MM.1S (cell line): ENCODE measurements around the gene RAI1.

Experiments used
- DNase-seq: peaks from one replicate; pipeline ENCODE4 v3.0.0-alpha.2; 2015
- H2AFZ ChIP-seq: fragments of 300-600 bp; sonication (generic); 2 replicates; pipeline ENCODE4 v1.6.0; 2016; ENCODE audit warnings: antibody characterized with exemption, low read length
- H3F3A ChIP-seq: fragments of 300-600 bp; sonication (generic); 2 replicates; pipeline ENCODE4 v1.6.1; 2016; ENCODE audit warnings: mild to moderate bottlenecking, antibody characterized with exemption, low read length, moderate library complexity, mixed read lengths; ENCODE audit not compliant: insufficient read depth
- H3K27ac ChIP-seq: fragments of 300-600 bp; sonication (generic); 2 replicates; pipeline ENCODE4 v1.5.1; 2016; ENCODE audit warnings: mild to moderate bottlenecking, low read length
- H3K27me3 ChIP-seq: fragments of 300-600 bp; sonication (generic); replicated peaks from 2 replicates; pipeline ENCODE4 v1.6.0; 2016; ENCODE audit warnings: low read length; ENCODE audit not compliant: insufficient read depth
- H3K36me3 ChIP-seq: fragments of 300-600 bp; sonication (generic); replicated peaks from 2 replicates; pipeline ENCODE4 v1.6.1; 2016; ENCODE audit warnings: mild to moderate bottlenecking, low read length, mixed read lengths; ENCODE audit not compliant: insufficient read depth
- H3K4me1 ChIP-seq: fragments of 300-600 bp; sonication (generic); 2 replicates; pipeline ENCODE4 v1.6.1; 2016; ENCODE audit warnings: low read length, mixed read lengths
- H3K4me2 ChIP-seq: fragments of 300-600 bp; sonication (generic); 2 replicates; pipeline ENCODE4 v1.6.0; 2016; ENCODE audit warnings: low read depth, low read length
- H3K4me3 ChIP-seq: fragments of 300-600 bp; sonication (generic); 2 replicates; pipeline ENCODE4 v1.5.1; 2016; ENCODE audit warnings: low read length, mixed read lengths
- H3K79me2 ChIP-seq: fragments of 300-600 bp; sonication (generic); 2 replicates; pipeline ENCODE4 v1.6.1; 2016; ENCODE audit warnings: mixed run types, low read length, mixed read lengths
- H3K9ac ChIP-seq: fragments of 300-600 bp; sonication (generic); 2 replicates; pipeline ENCODE4 v1.6.1; 2016; ENCODE audit warnings: low read length, mixed read lengths
- H3K9me2 ChIP-seq: fragments of 300-600 bp; sonication (generic); replicated peaks from 2 replicates; pipeline ENCODE4 v1.6.1; 2016; ENCODE audit warnings: mild to moderate bottlenecking, low read length, mixed read lengths; ENCODE audit not compliant: insufficient read depth
- H3K9me3 ChIP-seq: fragments of 300-600 bp; sonication (generic); replicated peaks from 2 replicates; pipeline ENCODE4 v1.6.1; 2016; ENCODE audit warnings: mild to moderate bottlenecking, low read length, mixed read lengths; ENCODE audit not compliant: insufficient read depth
- H4K20me1 ChIP-seq: fragments of 300-600 bp; sonication (generic); 2 replicates; pipeline ENCODE4 v1.6.1; 2016; ENCODE audit warnings: mild to moderate bottlenecking, low read length, moderate library complexity, mixed read lengths; ENCODE audit not compliant: insufficient read depth
- CTCF ChIP-seq: fragments of 300-600 bp; sonication (generic); IDR thresholded peaks from 2 replicates; pipeline ENCODE4 v1.5.1; 2016; ENCODE audit warnings: antibody characterized with exemption, low read length, mixed read lengths
- EZH2 ChIP-seq: fragments of 300-600 bp; sonication (generic); optimal IDR thresholded peaks from 2 replicates; pipeline ENCODE3; 2017; ENCODE audit warnings: low read depth, mild to moderate bottlenecking, antibody characterized with exemption, low read length, mixed read lengths
- EZH2phosphoT487 ChIP-seq: fragments of 300-600 bp; sonication (generic); IDR thresholded peaks from 2 replicates; pipeline ENCODE4 v1.6.1; 2018; ENCODE audit warnings: antibody characterized with exemption, low read length

RAI1 gene

GRCh38 chr17:17703140-17703919 lies 22.1 kb downstream of the RAI1 start:
- Histone ChIP-seq H2AFZ (no peak overlapping the region), H3K4me2 (no peak overlapping the region), H3K79me2 (peaks cover 69% of the 10 kb centered on the region), H3F3A (no peaks in the 10 kb centered on the region), H4K20me1 (no peaks in the 10 kb centered on the region; the same call in 1 of the 2 replicates), H3K9ac (no peak overlapping the region), H3K9me3 (no peaks in the 10 kb centered on the region), H3K4me3 (no peak overlapping the region), H3K27ac (no peak overlapping the region), H3K9me2 (no peaks in the 10 kb centered on the region), H3K4me1 (no peaks in the 10 kb centered on the region), H3K27me3 (no peaks in the 10 kb centered on the region), H3K36me3 (no peaks in the 10 kb centered on the region)
- DNase-seq: no peak
- TF ChIP-seq EZH2 (no peak), EZH2phosphoT487 (no peak), CTCF (no peak)

- Histone ChIP-seq H4K20me1 (no peaks in the 10 kb centered on the region; the same call in 1 of the 2 replicates), H2AFZ (no peak overlapping the region), H3K79me2 (peaks cover 53% of the 10 kb centered on the region), H3K4me3 (no peak overlapping the region), H3K9me3 (no peaks in the 10 kb centered on the region), H3K36me3 (no peaks in the 10 kb centered on the region), H3K4me2 (no peak overlapping the region), H3K9ac (no peak overlapping the region), H3K4me1 (no peaks in the 10 kb centered on the region), H3F3A (no peaks in the 10 kb centered on the region), H3K9me2 (no peaks in the 10 kb centered on the region), H3K27ac (no peak overlapping the region), H3K27me3 (no peaks in the 10 kb centered on the region)
- no peak for DNase-seq
- TF ChIP-seq EZH2 (no peak), EZH2phosphoT487 (no peak), CTCF (no peak)
Measured at GRCh38 chr17:17704931-17705330, 23.7 kb downstream of the RAI1 start.

- H3K79me2 ChIP-seq: peaks cover 49% of the 10 kb centered on the region
- H3K9ac ChIP-seq: no peak overlapping the region
- no peaks in the 10 kb centered on the region for H3K9me2 ChIP-seq
- H3K9me3 ChIP-seq: no peaks in the 10 kb centered on the region
- TF ChIP-seq EZH2phosphoT487 (no peak), CTCF (no peak), EZH2 (no peak)
- H3F3A ChIP-seq: no peaks in the 10 kb centered on the region
- H3K4me1 ChIP-seq: no peaks in the 10 kb centered on the region
- no peaks in the 10 kb centered on the region for H3K27me3 ChIP-seq
- H3K4me3 ChIP-seq: no peak overlapping the region
- no peak overlapping the region for H3K4me2 ChIP-seq
- H4K20me1 ChIP-seq: no peaks in the 10 kb centered on the region; the same call in 1 of the 2 replicates
- no peak overlapping the region for H2AFZ ChIP-seq
- DNase-seq: no peak
- no peaks in the 10 kb centered on the region for H3K36me3 ChIP-seq
- H3K27ac ChIP-seq: no peak overlapping the region
Measured at GRCh38 chr17:17706140-17707060, 25.1 kb downstream of the RAI1 start.
